HepG2 (cell line): ENCODE data around the gene ZNF618. TPM values are rescaled to one million over a fixed set of nuclear protein-coding genes. Genes with fewer than 3 reads are reported as not detected.

Experiments
- ARNT ChIP-seq: fragments of 450-650 bp; IDR thresholded peaks from 2 replicates; pipeline ENCODE4 v1.6.1; 2017
- BRD4 ChIP-seq: sonication (generic); formaldehyde crosslinking; IDR thresholded peaks from 2 replicates; pipeline ENCODE4 v1.4.0; 2020; ENCODE audit warnings: missing genetic modification reagents
- CHD2 ChIP-seq: IDR thresholded peaks from 2 replicates; pipeline ENCODE4 v1.6.1; 2011; ENCODE audit warnings: low read depth, low read length, improper control_type of control experiment
- DBP ChIP-seq: sonication (generic); formaldehyde crosslinking; IDR thresholded peaks from 2 replicates; pipeline ENCODE4 v1.4.0; 2020; ENCODE audit warnings: missing genetic modification reagents; ENCODE audit errors: not compliant biosample characterization
- FOXP4 ChIP-seq: sonication (generic); formaldehyde crosslinking; IDR thresholded peaks from 2 replicates; pipeline ENCODE4 v1.4.0; 2020; ENCODE audit warnings: missing genetic modification reagents
- GABPB1 ChIP-seq: IDR thresholded peaks from 2 replicates; pipeline ENCODE4 v1.6.1; 2016; ENCODE audit warnings: mild to moderate bottlenecking, missing genetic modification reagents, moderate library complexity, missing compliant biosample characterization
- HNRNPK ChIP-seq: fragments of 200-400 bp; formaldehyde crosslinking; IDR thresholded peaks from 2 replicates; pipeline ENCODE4 v1.6.1; 2018; ENCODE audit warnings: low read length, low read depth, moderate library complexity, mild to moderate bottlenecking; ENCODE audit not compliant: poor library complexity, severe bottlenecking
- JUNB ChIP-seq: sonication (generic); formaldehyde crosslinking; IDR thresholded peaks from 2 replicates; pipeline ENCODE4 v1.8.0; 2022; ENCODE audit warnings: missing genetic modification reagents, mild to moderate bottlenecking, borderline replicate concordance
- MAF1 ChIP-seq: sonication (generic); formaldehyde crosslinking; IDR thresholded peaks from 2 replicates; pipeline ENCODE4 v1.5.0; 2020; ENCODE audit warnings: missing genetic modification reagents, borderline replicate concordance
- MEF2D ChIP-seq: sonication (generic); formaldehyde crosslinking; IDR thresholded peaks from 2 replicates; pipeline ENCODE4 v1.5.1; 2020; ENCODE audit warnings: mild to moderate bottlenecking, missing genetic modification reagents
- NFE2L2 ChIP-seq: fragments of 150-350 bp; IDR thresholded peaks from 2 replicates; pipeline ENCODE4 v1.6.1; 2014; ENCODE audit warnings: low read length
- NR1H2 ChIP-seq: sonication (generic); formaldehyde crosslinking; IDR thresholded peaks from 2 replicates; pipeline ENCODE4 v1.8.1; 2022; ENCODE audit warnings: low read depth, missing genetic modification reagents, borderline replicate concordance
- ONECUT2 ChIP-seq: sonication (generic); formaldehyde crosslinking; IDR thresholded peaks from 2 replicates; pipeline ENCODE4 v1.4.0; 2020; ENCODE audit warnings: missing genetic modification reagents
- PRMT3 ChIP-seq: sonication (generic); formaldehyde crosslinking; IDR thresholded peaks from 2 replicates; pipeline ENCODE4 v1.8.1; 2022; ENCODE audit warnings: low read depth, mild to moderate bottlenecking, moderate library complexity, missing genetic modification reagents, borderline replicate concordance
- RNF2 ChIP-seq: fragments of 450-650 bp; conservative IDR thresholded peaks from 2 replicates; pipeline ENCODE4 v1.6.1; 2016; ENCODE audit warnings: low read depth
- RXRA ChIP-seq: sonication (generic); formaldehyde crosslinking; IDR thresholded peaks from 2 replicates; pipeline ENCODE4 v1.5.1; 2020; ENCODE audit warnings: missing genetic modification reagents
- SETDB1 ChIP-seq: sonication (generic); formaldehyde crosslinking; IDR thresholded peaks from 2 replicates; pipeline ENCODE4 v1.5.1; 2020; ENCODE audit warnings: missing genetic modification reagents, mild to moderate bottlenecking, borderline replicate concordance
- SIN3A ChIP-seq: IDR thresholded peaks from 2 replicates; pipeline ENCODE4 v1.6.1; 2011; ENCODE audit warnings: low read depth, mild to moderate bottlenecking, control low read depth, low read length, borderline replicate concordance
- SMYD3 ChIP-seq: sonication (generic); formaldehyde crosslinking; IDR thresholded peaks from 2 replicates; pipeline ENCODE4 v1.8.1; 2023; ENCODE audit warnings: mild to moderate bottlenecking, missing genetic modification reagents
- UBTF ChIP-seq: sonication (generic); formaldehyde crosslinking; IDR thresholded peaks from 2 replicates; pipeline ENCODE4 v1.4.0; 2020; ENCODE audit warnings: mild to moderate bottlenecking, missing genetic modification reagents
- ZNF207 ChIP-seq: fragments of 450-650 bp; IDR thresholded peaks from 2 replicates; pipeline ENCODE4 v1.6.1; 2016; ENCODE audit warnings: antibody characterized with exemption, borderline replicate concordance
- ZNF331 ChIP-seq: sonication (generic); formaldehyde crosslinking; IDR thresholded peaks from 2 replicates; pipeline ENCODE4 v1.4.0; 2020; ENCODE audit warnings: missing genetic modification reagents
- ZNF639 ChIP-seq: conservative IDR thresholded peaks from 2 replicates; pipeline ENCODE4 v1.6.1; 2018; ENCODE audit warnings: missing genetic modification reagents
- ZNF772 ChIP-seq: sonication (generic); formaldehyde crosslinking; IDR thresholded peaks from 2 replicates; pipeline ENCODE4 v1.5.0; 2020; ENCODE audit warnings: mild to moderate bottlenecking, missing genetic modification reagents
- ZNF850 ChIP-seq: sonication (generic); formaldehyde crosslinking; conservative IDR thresholded peaks from 2 replicates; pipeline ENCODE4 v1.9.0; 2021; ENCODE audit warnings: mild to moderate bottlenecking, missing genetic modification reagents
- ZSCAN31 ChIP-seq: sonication (generic); formaldehyde crosslinking; IDR thresholded peaks from 2 replicates; pipeline ENCODE4 v1.5.0; 2020; ENCODE audit warnings: low read depth, mild to moderate bottlenecking, missing genetic modification reagents
- polyA plus RNA-seq, 8 experiments: library from polyadenylated mRNA; depleted of rRNA in 3 of 8; stranded (reverse) in 7 of 8; unstranded in 1 of 8; fragments of >200 nt; fragmentation: Illumina TruSeq in 4 of 8; extraction: Trizol in 4 of 8; gene quantifications; 2 replicates each; pipeline versions ENCODE4 v1.2.1 to v1.2.3, GENCODE V29; 2011 to 2016; ENCODE audit warnings: low read depth in 4 of 8, missing spikeins in 1 of 8, mixed read lengths in 1 of 8; ENCODE audit not compliant: insufficient read depth in 1 of 8
- total RNA-seq, 5 experiments: library from RNA; depleted of rRNA; stranded (reverse); fragments of >200 nt; fragmentation: Illumina TruSeq; extraction: Trizol; gene quantifications; 2 replicates each; pipeline ENCODE4 v1.2.3, GENCODE V29; 2016; ENCODE audit warnings: low read depth in 1 of 5

Gene ZNF618
- total and polyA plus RNA-seq, 2 of the 13 experiments (the other 11 are each of a cell fraction or from before 2014, with no cell fraction given) = 0.07 TPM

GRCh38 chr9:114061830-114062474 is 185.8 kb downstream of the ZNF618 start (continued):
- TF ChIP-seq JUNB (CRISPR knock-in tag) = no peak
- no peak for TF ChIP-seq BRD4 (CRISPR knock-in tag)
- TF ChIP-seq ZNF639 = no peak
- TF ChIP-seq SETDB1 (CRISPR knock-in tag) = no peak
- no peak for TF ChIP-seq ZNF850 (CRISPR knock-in tag)
- TF ChIP-seq RNF2 = no peak
- no peak for TF ChIP-seq DBP (CRISPR knock-in tag)
- no peak for TF ChIP-seq SMYD3 (CRISPR knock-in tag)
- no peak for TF ChIP-seq SIN3A
- no peak for TF ChIP-seq NR1H2 (CRISPR knock-in tag)
- no peak for TF ChIP-seq NFE2L2
- TF ChIP-seq ZNF772 = no peak
- TF ChIP-seq ONECUT2 (CRISPR knock-in tag) = no peak
- TF ChIP-seq MEF2D (CRISPR knock-in tag) = peak; percentile 79
- TF ChIP-seq PRMT3 = no peak
- TF ChIP-seq MAF1 (CRISPR knock-in tag) = no peak
- no peak for TF ChIP-seq HNRNPK
- TF ChIP-seq RXRA = peak; percentile 82
- no peak for TF ChIP-seq ZSCAN31 (CRISPR knock-in tag)
- no peak for TF ChIP-seq ZNF331 (CRISPR knock-in tag)
- TF ChIP-seq GABPB1 (CRISPR knock-in tag) = peak; percentile 31; the same call in 1 of the 2 replicates
- no peak for TF ChIP-seq ZNF207
- no peak for TF ChIP-seq CHD2
- no peak for TF ChIP-seq ARNT
- peak; percentile 76 for TF ChIP-seq FOXP4 (CRISPR knock-in tag)
- TF ChIP-seq UBTF (CRISPR knock-in tag) = peak; percentile 51
